DND-41 (cell line): ENCODE data around the gene MGAT5B.

Experiments used
- EZH2 ChIP-seq: IDR thresholded peaks from 3 replicates; pipeline ENCODE4 v1.6.1; 2012; ENCODE audit warnings: borderline replicate concordance, low read depth, mild to moderate bottlenecking, moderate library complexity, low read length, inconsistent platforms; ENCODE audit not compliant: severe bottlenecking
- TF ChIP-seq, protein P1 (sequence below): IDR thresholded peaks from 2 replicates; pipeline ENCODE4 v1.5.1; 2012; ENCODE audit warnings: borderline replicate concordance, low read length, moderate library complexity, mild to moderate bottlenecking; ENCODE audit not compliant: poor library complexity, severe bottlenecking; ENCODE audit errors: extremely low read depth

DNA sequence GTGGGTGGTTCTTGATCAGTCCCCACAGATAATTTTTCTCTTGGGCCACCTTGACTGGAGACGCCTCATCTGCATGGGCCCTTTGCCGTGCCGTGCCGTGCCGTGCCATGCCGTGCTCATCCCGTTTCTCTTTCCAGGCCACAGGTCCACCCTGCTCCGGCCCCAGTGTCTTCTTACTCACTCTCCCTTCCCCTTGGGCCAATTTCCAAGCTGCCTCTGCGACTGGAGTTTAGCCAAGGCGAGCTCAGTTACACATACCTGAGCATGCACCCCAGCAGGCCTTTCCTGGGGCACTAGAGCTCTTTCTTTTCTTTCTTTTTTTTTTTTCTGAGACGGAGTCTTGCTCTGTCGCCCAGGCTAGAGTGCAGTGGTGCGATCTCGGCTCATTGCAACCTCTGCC, 40.5 kb upstream of the MGAT5B start:
- TF ChIP-seq, protein P1, sequence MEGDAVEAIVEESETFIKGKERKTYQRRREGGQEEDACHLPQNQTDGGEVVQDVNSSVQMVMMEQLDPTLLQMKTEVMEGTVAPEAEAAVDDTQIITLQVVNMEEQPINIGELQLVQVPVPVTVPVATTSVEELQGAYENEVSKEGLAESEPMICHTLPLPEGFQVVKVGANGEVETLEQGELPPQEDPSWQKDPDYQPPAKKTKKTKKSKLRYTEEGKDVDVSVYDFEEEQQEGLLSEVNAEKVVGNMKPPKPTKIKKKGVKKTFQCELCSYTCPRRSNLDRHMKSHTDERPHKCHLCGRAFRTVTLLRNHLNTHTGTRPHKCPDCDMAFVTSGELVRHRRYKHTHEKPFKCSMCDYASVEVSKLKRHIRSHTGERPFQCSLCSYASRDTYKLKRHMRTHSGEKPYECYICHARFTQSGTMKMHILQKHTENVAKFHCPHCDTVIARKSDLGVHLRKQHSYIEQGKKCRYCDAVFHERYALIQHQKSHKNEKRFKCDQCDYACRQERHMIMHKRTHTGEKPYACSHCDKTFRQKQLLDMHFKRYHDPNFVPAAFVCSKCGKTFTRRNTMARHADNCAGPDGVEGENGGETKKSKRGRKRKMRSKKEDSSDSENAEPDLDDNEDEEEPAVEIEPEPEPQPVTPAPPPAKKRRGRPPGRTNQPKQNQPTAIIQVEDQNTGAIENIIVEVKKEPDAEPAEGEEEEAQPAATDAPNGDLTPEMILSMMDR, result no peak
- no peak for TF ChIP-seq EZH2
